ENCODE results near the gene DNAJC2.
"Not testable (repeated sequence)": the region's sequence is repeated elsewhere in the genome, so short reads cannot be mapped to it uniquely, and the experiment has no call there.

The DNAJC2 gene

GRCh38 chr7:103278195-103278594 lies 66.4 kb downstream of the DNAJC2 start:
- in situ Hi-C loops (cut with MboI; ENCODE audit: low sequenced_read_pairs) = not testable (repeated sequence)

GRCh38 chr7:103274867-103275266 lies 69.7 kb downstream of the DNAJC2 start:
- in situ Hi-C loops (cut with MboI; ENCODE audit: low sequenced_read_pairs) = not testable (repeated sequence)

DNA sequence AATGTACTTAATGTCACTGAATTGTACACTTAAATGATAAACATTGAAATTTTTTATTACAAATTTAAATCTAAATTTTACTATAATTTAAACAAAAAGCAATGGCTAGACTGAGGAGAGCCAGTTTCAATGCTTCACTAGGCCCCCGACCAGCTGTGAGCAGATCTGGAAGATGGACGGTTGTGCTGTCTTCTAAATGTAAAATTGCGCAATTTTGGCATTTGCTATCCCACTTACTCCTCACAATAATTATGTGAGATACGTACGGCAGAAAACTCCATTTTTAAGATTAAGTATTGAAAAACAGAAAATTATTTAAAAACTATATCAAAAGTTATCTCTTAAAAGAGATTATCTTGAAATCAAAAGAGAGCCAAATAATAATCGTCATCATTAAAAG lies 71.2 kb downstream of the DNAJC2 start:
- in situ Hi-C loops (cut with MboI; ENCODE audit: low sequenced_read_pairs) = not testable (repeated sequence)

GRCh38 chr7:103266229-103266628 lies 78.3 kb downstream of the DNAJC2 start:
- in situ Hi-C loops (cut with MboI; ENCODE audit: low sequenced_read_pairs) = not testable (repeated sequence)

DNA sequence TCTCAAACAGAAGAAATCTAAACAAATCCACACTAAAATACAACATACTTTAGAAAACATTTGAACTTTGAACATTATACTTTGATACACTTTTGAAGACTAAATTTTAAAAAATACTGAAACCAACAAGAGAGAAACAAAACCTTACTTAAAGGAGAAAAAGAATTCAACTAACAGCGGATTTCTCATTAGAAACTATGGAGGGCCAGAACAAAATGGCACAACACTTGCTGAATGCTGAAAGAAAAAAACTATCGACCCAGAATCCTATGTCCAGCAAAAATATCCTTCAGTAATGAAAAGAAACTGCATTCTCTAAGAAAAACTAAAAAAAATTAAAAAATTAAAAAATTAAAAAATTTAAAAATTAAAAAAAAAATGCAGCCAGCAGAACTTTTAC lies 80.5 kb downstream of the DNAJC2 start:
- in situ Hi-C loops (cut with MboI; ENCODE audit: low sequenced_read_pairs) = not testable (repeated sequence)
